ENCODE measurements around the gene ETV7. TPM values are rescaled to one million over a fixed set of nuclear protein-coding genes. Genes with fewer than 3 reads are reported as not detected.

ETV7 gene
- polyA plus RNA-seq, 3 donors: 0.10 to 2.2 (median 1.5) TPM

- intact Hi-C loops (cut with micrococcal nuclease): loop anchor here in 1 of 2 donors (2.0 kb wide), 1 partner anchor 14 kb away; no protein-coding TSS in a partner anchor
- no peak overlapping the region for H2AFZ ChIP-seq (ENCODE audit: insufficient read depth, low read depth, low read length, poor library complexity, severe bottlenecking)
- no peaks in the 10 kb centered on the region for H4K20me1 ChIP-seq (ENCODE audit: insufficient read depth, low read length)
- no peaks in the 10 kb centered on the region for H3K4me1 Mint-ChIP-seq
- H3K27me3 ChIP-seq (ENCODE audit: control insufficient read depth in 2 of 2, insufficient read depth in 2 of 2, low read length in 2 of 2): no peaks in the 10 kb centered on the region
- no peaks in the 10 kb centered on the region for H3K36me3 ChIP-seq (replicated peaks in 1 of 2; ENCODE audit: control insufficient read depth in 1 of 2, insufficient read depth in 2 of 2, low read length in 2 of 2)
- H3K4me3 ChIP-seq (replicated peaks in 1 of 3; ENCODE audit: low read depth in 2 of 3, low read length in 3 of 3): no peak overlapping the region
- no peak overlapping the region for H3K4me2 ChIP-seq (replicated peaks; ENCODE audit: extremely low read depth, low read length, poor library complexity, severe bottlenecking)
- no peaks in the 10 kb centered on the region for H3K36me3 Mint-ChIP-seq
- H3K9ac ChIP-seq (ENCODE audit: insufficient read depth, low read length, poor library complexity, severe bottlenecking): no peak overlapping the region
- H3K4me1 ChIP-seq (ENCODE audit: control insufficient read depth in 1 of 2, insufficient read depth in 2 of 2, low read length in 2 of 2): no peaks in the 10 kb centered on the region
- WGBS (ENCODE audit: insufficient coverage): no CpG with 5 or more reads among the region's 2 CpGs
- H3K9me3 Mint-ChIP-seq: no peaks in the 10 kb centered on the region
- TF ChIP-seq, protein P1, sequence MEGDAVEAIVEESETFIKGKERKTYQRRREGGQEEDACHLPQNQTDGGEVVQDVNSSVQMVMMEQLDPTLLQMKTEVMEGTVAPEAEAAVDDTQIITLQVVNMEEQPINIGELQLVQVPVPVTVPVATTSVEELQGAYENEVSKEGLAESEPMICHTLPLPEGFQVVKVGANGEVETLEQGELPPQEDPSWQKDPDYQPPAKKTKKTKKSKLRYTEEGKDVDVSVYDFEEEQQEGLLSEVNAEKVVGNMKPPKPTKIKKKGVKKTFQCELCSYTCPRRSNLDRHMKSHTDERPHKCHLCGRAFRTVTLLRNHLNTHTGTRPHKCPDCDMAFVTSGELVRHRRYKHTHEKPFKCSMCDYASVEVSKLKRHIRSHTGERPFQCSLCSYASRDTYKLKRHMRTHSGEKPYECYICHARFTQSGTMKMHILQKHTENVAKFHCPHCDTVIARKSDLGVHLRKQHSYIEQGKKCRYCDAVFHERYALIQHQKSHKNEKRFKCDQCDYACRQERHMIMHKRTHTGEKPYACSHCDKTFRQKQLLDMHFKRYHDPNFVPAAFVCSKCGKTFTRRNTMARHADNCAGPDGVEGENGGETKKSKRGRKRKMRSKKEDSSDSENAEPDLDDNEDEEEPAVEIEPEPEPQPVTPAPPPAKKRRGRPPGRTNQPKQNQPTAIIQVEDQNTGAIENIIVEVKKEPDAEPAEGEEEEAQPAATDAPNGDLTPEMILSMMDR (IDR thresholded peaks at IDR 0.05): no peak
- peaks cover 3 to 4% (median 3%) of the 10 kb centered on the region in 3 donors for H3K27me3 Mint-ChIP-seq (ENCODE audit: low read depth in 3 of 3)
- no peaks in the 10 kb centered on the region for H3K79me2 ChIP-seq (ENCODE audit: insufficient read depth, low read length)
- H3K27ac Mint-ChIP-seq: no peak overlapping the region
- no peak overlapping the region for H3K4me3 Mint-ChIP-seq
- DNase-seq: no peak
- no peak overlapping the region for H3K27ac ChIP-seq (ENCODE audit: low read depth in 1 of 2, low read length in 2 of 2)
- no peaks in the 10 kb centered on the region for H3K9me3 ChIP-seq (replicated peaks in 1 of 2; ENCODE audit: control insufficient read depth in 1 of 2, insufficient read depth in 1 of 2, low read length in 2 of 2)
These were observed 42.9 kb upstream of the ETV7 start for GRCh38 chr6:36430351-36430750.

DNA sequence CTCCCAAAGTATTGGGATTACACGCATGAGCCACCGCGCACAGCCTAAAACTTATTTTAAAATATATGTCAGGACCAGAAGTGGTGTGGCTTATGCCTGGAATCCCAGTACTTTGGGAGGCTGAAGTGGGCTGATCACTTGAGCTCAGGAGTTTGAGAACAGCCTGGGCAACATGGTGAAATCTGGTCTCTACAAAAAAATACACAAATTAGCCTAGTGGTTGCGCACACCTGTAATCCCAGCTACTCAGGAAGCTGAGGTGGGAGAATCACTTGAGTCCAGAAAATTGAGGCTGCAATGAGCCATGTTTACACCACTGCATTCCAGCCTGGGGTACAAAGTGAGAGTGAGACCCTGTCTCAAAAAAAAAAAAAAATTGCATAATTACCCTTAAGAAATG lies 41.4 kb upstream of the ETV7 start:
- DNase-seq: peak in 1 of 3 donors; percentile 14
- H3K27ac Mint-ChIP-seq: peak overlapping the region in 2 of 7 donors; percentile 20 to 45
- TF ChIP-seq, protein P1 (IDR thresholded peaks at IDR 0.05): no peak

More for the DNA sequence above, 41.4 kb upstream of the ETV7 start:
- Histone ChIP-seq H3K4me1 (ENCODE audit: control insufficient read depth in 1 of 2, insufficient read depth in 2 of 2, low read length in 2 of 2) (peaks cover 0 to under 1% of the 10 kb centered on the region in 2 donors), H3K27ac (ENCODE audit: low read depth in 1 of 2, low read length in 2 of 2) (no peak overlapping the region), H3K4me3 (replicated peaks in 1 of 3; ENCODE audit: low read depth in 2 of 3, low read length in 3 of 3) (no peak overlapping the region), H3K9ac (ENCODE audit: insufficient read depth, low read length, poor library complexity, severe bottlenecking) (no peak overlapping the region), H3K27me3 (ENCODE audit: control insufficient read depth in 2 of 2, insufficient read depth in 2 of 2, low read length in 2 of 2) (no peaks in the 10 kb centered on the region), H3K9me3 (replicated peaks in 1 of 2; ENCODE audit: control insufficient read depth in 1 of 2, insufficient read depth in 1 of 2, low read length in 2 of 2) (no peaks in the 10 kb centered on the region), H4K20me1 (ENCODE audit: insufficient read depth, low read length) (no peaks in the 10 kb centered on the region), H3K36me3 (replicated peaks in 1 of 2; ENCODE audit: control insufficient read depth in 1 of 2, insufficient read depth in 2 of 2, low read length in 2 of 2) (no peaks in the 10 kb centered on the region), H2AFZ (ENCODE audit: insufficient read depth, low read depth, low read length, poor library complexity, severe bottlenecking) (no peak overlapping the region), H3K79me2 (ENCODE audit: insufficient read depth, low read length) (no peaks in the 10 kb centered on the region), H3K4me2 (replicated peaks; ENCODE audit: extremely low read depth, low read length, poor library complexity, severe bottlenecking) (no peak overlapping the region)
- no CpG with 5 or more reads among the region's 4 CpGs for WGBS (ENCODE audit: insufficient coverage)
- Mint-ChIP-seq H3K27me3 (ENCODE audit: low read depth in 3 of 3) (peaks cover 2 to 4% (median 2%) of the 10 kb centered on the region in 3 donors), H3K9me3 (no peaks in the 10 kb centered on the region), H3K36me3 (no peaks in the 10 kb centered on the region), H3K4me1 (peaks cover 3% of the 10 kb centered on the region), H3K4me3 (no peak overlapping the region)
- intact Hi-C loops (cut with micrococcal nuclease): no loop called here

All from CD14-positive monocyte (primary cell).